Right atrium auricular region (tissue), 2 donors: ENCODE measurements around the gene R3HCC1L. TPM values are rescaled to one million over a fixed set of nuclear protein-coding genes. Genes with fewer than 3 reads are reported as not detected.
"Not testable (repeated sequence)": the region's sequence is repeated elsewhere in the genome, so short reads cannot be mapped to it uniquely, and the experiment has no call there.

ENCODE experiments used
- DNase-seq: peaks from one replicate; pipeline ENCODE4 v3.0.0-alpha.2; 2019; ENCODE audit warnings: low spot score
- H3K27ac ChIP-seq, 2 donors: fragments of 200-600 bp; sonication (generic); 1 replicate in 1 of 2; 2 replicates in 1 of 2; pipeline ENCODE4 v1.5.1; 2016 to 2019
- H3K27me3 ChIP-seq, 2 donors: fragments of 200-600 bp; sonication (generic); one replicate each; pipeline versions ENCODE4 v1.5.1 to v1.6.0; 2017 to 2019
- H3K36me3 ChIP-seq: fragments of 200-600 bp; sonication (generic); one replicate; pipeline ENCODE4 v1.5.1; 2016
- H3K4me1 ChIP-seq, 2 donors: fragments of 200-600 bp; sonication (generic); one replicate each; pipeline versions ENCODE4 v1.5.1 to v1.6.0; 2017 to 2019
- H3K4me3 ChIP-seq, 2 donors: fragments of 200-600 bp; sonication (generic); 1 replicate in 1 of 2; 2 replicates in 1 of 2; pipeline ENCODE4 v1.5.1; 2017 to 2019; ENCODE audit warnings: mild to moderate bottlenecking in 1 of 2, moderate library complexity in 1 of 2
- H3K9me3 ChIP-seq, 2 donors: fragments of 200-600 bp; sonication (generic); one replicate each; pipeline ENCODE4 v1.5.1; 2019
- CTCF ChIP-seq, 2 donors: fragments of 200-600 bp; sonication (generic); IDR thresholded peaks; one replicate each; pipeline ENCODE4 v1.5.1; 2019; ENCODE audit warnings: antibody characterized with exemption in 2 of 2
- total RNA-seq, 2 donors: library from RNA; depleted of rRNA; stranded (reverse); fragments of >200 nt; gene quantifications; one replicate each; pipeline ENCODE4 v1.1.0, GENCODE V29; 2016

Gene R3HCC1L
- total RNA-seq, 2 donors from 2014 or later, result 4.0 to 5.2 TPM

- peaks cover 9% of the 10 kb centered on the region for H3K36me3 ChIP-seq
- no peak for DNase-seq
- no peaks in the 10 kb centered on the region for H3K27me3 ChIP-seq
- H3K27ac ChIP-seq, result no peak overlapping the region
- no peaks in the 10 kb centered on the region for H3K9me3 ChIP-seq
- peak; percentile 83 to 86 for TF ChIP-seq CTCF (IDR thresholded peaks at IDR 0.05)
- peaks cover 0 to 15% of the 10 kb centered on the region in 2 donors for H3K4me1 ChIP-seq
- no peak overlapping the region for H3K4me3 ChIP-seq
Observed at GRCh38 chr10:98170249-98171117, 36.0 kb downstream of the R3HCC1L start.

GRCh38 chr10:98172073-98172472, 37.6 kb downstream of the R3HCC1L start:
- DNase-seq, result no peak
- H3K4me3 ChIP-seq, result no peak overlapping the region
- peaks cover 0 to 15% of the 10 kb centered on the region in 2 donors for H3K4me1 ChIP-seq
- no peak for TF ChIP-seq CTCF (IDR thresholded peaks at IDR 0.05)
- H3K27me3 ChIP-seq, result no peaks in the 10 kb centered on the region
- H3K27ac ChIP-seq, result no peak overlapping the region
- no peaks in the 10 kb centered on the region for H3K9me3 ChIP-seq
- no peaks in the 10 kb centered on the region for H3K36me3 ChIP-seq

GRCh38 chr10:98172495-98172894, 38.0 kb downstream of the R3HCC1L start:
- no peak overlapping the region for H3K27ac ChIP-seq
- H3K9me3 ChIP-seq, result no peaks in the 10 kb centered on the region
- no peak for TF ChIP-seq CTCF (IDR thresholded peaks at IDR 0.05)

GRCh38 chr10:98173260-98173659, 38.8 kb downstream of the R3HCC1L start:
- no peak for DNase-seq

More at GRCh38 chr10:98172495-98172894, 38.0 kb downstream of the R3HCC1L start:
- no peak for DNase-seq
- H3K4me1 ChIP-seq, result peaks cover 0 to 15% of the 10 kb centered on the region in 2 donors
- no peaks in the 10 kb centered on the region for H3K27me3 ChIP-seq
- H3K4me3 ChIP-seq, result no peak overlapping the region
- no peaks in the 10 kb centered on the region for H3K36me3 ChIP-seq

GRCh38 chr10:98182351-98182915, 48.0 kb downstream of the R3HCC1L start:
- H3K27me3 ChIP-seq, DNase-seq, H3K9me3 ChIP-seq, H3K27ac ChIP-seq, H3K4me3 ChIP-seq, H3K4me1 ChIP-seq: not testable (repeated sequence)
- peaks cover 10% of the 10 kb centered on the region for H3K36me3 ChIP-seq

More at GRCh38 chr10:98173260-98173659, 38.8 kb downstream of the R3HCC1L start:
- H3K36me3 ChIP-seq, result no peaks in the 10 kb centered on the region
- H3K4me3 ChIP-seq, result no peak overlapping the region
- no peaks in the 10 kb centered on the region for H3K27me3 ChIP-seq
- no peak overlapping the region for H3K27ac ChIP-seq
- peaks cover 0 to 15% of the 10 kb centered on the region in 2 donors for H3K4me1 ChIP-seq
- no peak for TF ChIP-seq CTCF (IDR thresholded peaks at IDR 0.05)
- no peaks in the 10 kb centered on the region for H3K9me3 ChIP-seq

GRCh38 chr10:98186681-98187080, 52.2 kb downstream of the R3HCC1L start:
- no peaks in the 10 kb centered on the region for H3K9me3 ChIP-seq
- H3K27me3 ChIP-seq, result no peaks in the 10 kb centered on the region
- no peak for TF ChIP-seq CTCF (IDR thresholded peaks at IDR 0.05)
- H3K4me1 ChIP-seq, result no peaks in the 10 kb centered on the region
- DNase-seq, result no peak
- no peak overlapping the region for H3K4me3 ChIP-seq
- H3K27ac ChIP-seq, result no peak overlapping the region
- peaks cover 10% of the 10 kb centered on the region for H3K36me3 ChIP-seq

- H3K36me3 ChIP-seq, H3K4me1 ChIP-seq, H3K4me3 ChIP-seq, H3K27me3 ChIP-seq, DNase-seq, H3K27ac ChIP-seq: not testable (repeated sequence)
- peaks cover 0 to 11% of the 10 kb centered on the region in 2 donors for H3K9me3 ChIP-seq
Observed at GRCh38 chr10:98190773-98191172, 56.3 kb downstream of the R3HCC1L start.
